Neural crest cell (in vitro differentiated cells): Measurements from ENCODE around the gene PLXNA2. TPM values are rescaled to one million over a fixed set of nuclear protein-coding genes. Genes with fewer than 3 reads are reported as not detected.

ENCODE experiments used
- DNase-seq: peaks from one replicate; pipeline ENCODE4 v3.0.0; 2021; ENCODE audit warnings: low read depth, mixed read lengths, low spot score
- H3K27ac Mint-ChIP-seq: one replicate; pipeline ENCODE4 v1.8.0; 2021; ENCODE audit warnings: mild to moderate bottlenecking, mixed read lengths; ENCODE audit not compliant: unreplicated experiment
- H3K27me3 Mint-ChIP-seq: 2 replicates; pipeline ENCODE4 v1.8.0; 2021; ENCODE audit warnings: low read depth, mild to moderate bottlenecking, mixed read lengths
- H3K36me3 Mint-ChIP-seq: 2 replicates; pipeline ENCODE4 v1.8.0; 2021; ENCODE audit warnings: low read depth, mild to moderate bottlenecking, mixed read lengths
- H3K4me1 Mint-ChIP-seq: 2 replicates; pipeline ENCODE4 v1.8.0; 2021; ENCODE audit warnings: mixed read lengths
- H3K4me3 Mint-ChIP-seq: one replicate; pipeline ENCODE4 v1.8.0; 2021; ENCODE audit warnings: mild to moderate bottlenecking, mixed read lengths
- H3K9me3 Mint-ChIP-seq: 2 replicates; pipeline ENCODE4 v1.8.0; 2021; ENCODE audit warnings: mixed read lengths
- CTCF ChIP-seq: fragments of 200-600 bp; sonication (generic); conservative IDR thresholded peaks from 2 replicates; pipeline ENCODE4 v1.5.0; 2021; ENCODE audit warnings: antibody characterized with exemption, mild to moderate bottlenecking
- total RNA-seq: library from RNA; stranded (reverse); gene quantifications from 2 replicates; pipeline ENCODE4 v1.2.1, GENCODE V29; 2021

The PLXNA2 gene
- total RNA-seq, 1 donor from 2014 or later, result 37.7 TPM

GRCh38 chr1:208232662-208233038 lies 11.5 kb downstream of the PLXNA2 start:
- Mint-ChIP-seq H3K4me1 (peaks cover 75% of the 10 kb centered on the region), H3K9me3 (no peaks in the 10 kb centered on the region), H3K27me3 (peaks cover 3% of the 10 kb centered on the region), H3K36me3 (peaks cover 6% of the 10 kb centered on the region), H3K27ac (no peak overlapping the region), H3K4me3 (no peak overlapping the region)
- TF ChIP-seq CTCF, result no peak
- DNase-seq, result no peak

GRCh38 chr1:208231881-208232661 lies 12.1 kb downstream of the PLXNA2 start:
- TF ChIP-seq CTCF, result no peak
- H3K4me3 Mint-ChIP-seq, result peak overlapping the region; percentile 8
- H3K36me3 Mint-ChIP-seq, result peaks cover 8% of the 10 kb centered on the region
- peaks cover 79% of the 10 kb centered on the region for H3K4me1 Mint-ChIP-seq
- H3K27me3 Mint-ChIP-seq, result peaks cover 3% of the 10 kb centered on the region
- no peak for DNase-seq
- no peak overlapping the region for H3K27ac Mint-ChIP-seq
- H3K9me3 Mint-ChIP-seq, result no peaks in the 10 kb centered on the region

GRCh38 chr1:208230668-208231529 lies 13.3 kb downstream of the PLXNA2 start:
- Mint-ChIP-seq H3K4me1 (peaks cover 81% of the 10 kb centered on the region), H3K4me3 (no peak overlapping the region), H3K27me3 (no peaks in the 10 kb centered on the region), H3K36me3 (peaks cover 8% of the 10 kb centered on the region), H3K27ac (peak overlapping the region; percentile 82), H3K9me3 (no peaks in the 10 kb centered on the region)
- TF ChIP-seq CTCF, result no peak
- DNase-seq, result no peak

GRCh38 chr1:208228550-208228949 lies 15.6 kb downstream of the PLXNA2 start:
- TF ChIP-seq CTCF, result no peak
- H3K9me3 Mint-ChIP-seq, result no peaks in the 10 kb centered on the region
- H3K27me3 Mint-ChIP-seq, result no peaks in the 10 kb centered on the region
- peak overlapping the region; percentile 95 for H3K27ac Mint-ChIP-seq
- no peak overlapping the region for H3K4me3 Mint-ChIP-seq
- peaks cover 81% of the 10 kb centered on the region for H3K4me1 Mint-ChIP-seq
- H3K36me3 Mint-ChIP-seq, result peaks cover 8% of the 10 kb centered on the region
- no peak for DNase-seq

- Mint-ChIP-seq H3K27me3 (no peaks in the 10 kb centered on the region), H3K27ac (no peak overlapping the region), H3K4me3 (no peak overlapping the region), H3K4me1 (peaks cover 80% of the 10 kb centered on the region), H3K36me3 (peaks cover 8% of the 10 kb centered on the region), H3K9me3 (no peaks in the 10 kb centered on the region)
- DNase-seq, result no peak
- no peak for TF ChIP-seq CTCF
Measured at GRCh38 chr1:208228026-208228425, 16.2 kb downstream of the PLXNA2 start.
